HG03045 (cell line): Measurements from ENCODE around the gene PELI1.
"Not testable (repeated sequence)": the region's sequence is repeated elsewhere in the genome, so short reads cannot be mapped to it uniquely, and the experiment has no call there.

Experiments used
- ATAC-seq: cut with Tn5 transposase; IDR thresholded peaks from one replicate; pipeline ENCODE4 v1.9.1; 2021; ENCODE audit warnings: mild to moderate bottlenecking, moderate library complexity; ENCODE audit not compliant: unreplicated experiment

Gene PELI1

DNA sequence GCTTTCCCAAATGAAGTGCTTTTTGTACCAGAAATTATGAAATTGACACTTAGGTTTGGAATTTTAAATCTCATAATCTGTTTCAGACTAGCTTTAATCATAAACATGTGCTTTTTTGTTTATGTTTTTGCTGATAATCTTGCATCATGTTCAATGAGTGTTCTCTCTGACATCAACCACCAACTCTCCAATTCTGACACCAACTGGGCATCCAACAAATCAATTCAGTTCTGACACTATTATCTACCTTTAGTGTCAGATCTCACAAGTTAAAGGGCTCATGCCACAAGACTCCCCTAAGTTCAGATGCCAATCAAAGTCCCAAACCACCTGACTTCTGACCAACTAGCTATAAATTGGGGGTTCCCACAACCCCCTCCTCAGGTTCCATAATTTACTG, 19.6 kb downstream of the PELI1 start:
- no peak for ATAC-seq

DNA sequence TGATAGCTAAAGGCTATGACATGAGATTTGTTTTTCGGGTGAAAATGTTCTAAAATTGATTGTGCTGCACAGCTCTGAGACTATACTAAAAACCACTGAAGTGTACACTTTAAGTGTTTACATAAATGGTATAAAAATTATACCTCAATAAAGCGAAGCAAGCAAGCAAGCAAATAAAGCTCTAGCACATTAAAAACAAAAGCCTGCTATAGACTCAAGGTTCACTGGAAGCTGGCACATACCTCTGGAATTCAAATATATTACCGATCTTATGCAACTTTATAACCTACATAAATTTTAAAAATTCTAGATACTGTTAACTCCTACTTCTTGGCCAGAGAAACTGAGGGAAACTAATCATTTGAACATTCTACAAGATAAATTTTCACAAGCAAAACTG, 20.1 kb downstream of the PELI1 start:
- ATAC-seq = no peak

DNA sequence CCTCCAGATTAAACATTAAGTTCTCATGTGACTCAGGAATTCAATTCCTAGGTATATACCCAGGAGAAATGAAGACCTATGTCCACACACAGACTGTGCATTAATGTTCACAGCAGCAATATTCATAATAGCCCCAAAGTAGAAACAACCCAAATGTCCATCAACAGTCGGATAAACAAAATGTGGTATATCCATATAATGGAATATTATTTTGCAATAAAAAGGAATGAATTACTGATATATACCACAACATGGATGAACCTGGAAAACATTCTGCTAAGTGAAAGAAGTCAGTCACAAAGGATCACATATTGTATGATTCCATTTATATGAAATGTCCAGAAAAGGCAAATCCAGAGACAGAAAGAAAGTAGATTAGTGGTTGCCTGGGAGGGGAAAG, 20.5 kb downstream of the PELI1 start:
- ATAC-seq = no peak

DNA sequence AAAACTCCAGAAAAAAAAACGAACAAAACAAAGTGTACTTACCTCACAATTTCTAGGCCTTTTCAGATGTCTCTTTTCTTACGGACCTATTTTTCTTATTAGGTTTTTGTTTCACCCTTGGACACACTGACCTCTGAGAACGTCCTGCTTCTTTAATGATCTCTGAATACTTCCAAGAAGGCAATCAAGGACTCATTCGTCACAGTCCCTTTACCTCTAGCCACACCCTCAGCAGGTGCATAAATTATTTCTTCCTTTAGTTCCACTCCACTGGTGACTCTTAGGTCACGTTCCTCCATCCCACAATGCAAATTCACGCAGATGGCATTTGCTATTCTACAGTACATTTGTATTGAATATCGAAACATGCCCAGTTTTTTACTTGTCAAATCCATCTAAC, 21.9 kb downstream of the PELI1 start:
- ATAC-seq = no peak

DNA sequence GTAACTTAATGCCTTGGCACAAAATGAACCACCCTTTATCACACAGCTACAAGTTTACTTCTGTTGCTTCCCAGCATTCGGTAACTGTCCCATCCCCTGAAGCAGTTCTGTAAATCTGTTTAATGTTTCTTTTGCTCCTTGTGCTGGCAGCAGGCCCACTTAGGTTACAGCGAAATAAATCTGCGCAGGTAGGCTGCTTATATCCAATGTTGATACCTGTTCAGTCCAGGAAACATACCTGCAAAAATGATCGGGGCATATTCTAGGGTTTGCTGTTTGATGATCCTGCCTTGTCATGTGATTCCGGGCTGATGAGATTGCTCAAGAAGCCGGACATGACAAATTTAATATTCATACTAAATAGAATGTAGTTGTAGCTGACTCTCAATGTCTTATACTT, 23.3 kb downstream of the PELI1 start:
- ATAC-seq = no peak

DNA sequence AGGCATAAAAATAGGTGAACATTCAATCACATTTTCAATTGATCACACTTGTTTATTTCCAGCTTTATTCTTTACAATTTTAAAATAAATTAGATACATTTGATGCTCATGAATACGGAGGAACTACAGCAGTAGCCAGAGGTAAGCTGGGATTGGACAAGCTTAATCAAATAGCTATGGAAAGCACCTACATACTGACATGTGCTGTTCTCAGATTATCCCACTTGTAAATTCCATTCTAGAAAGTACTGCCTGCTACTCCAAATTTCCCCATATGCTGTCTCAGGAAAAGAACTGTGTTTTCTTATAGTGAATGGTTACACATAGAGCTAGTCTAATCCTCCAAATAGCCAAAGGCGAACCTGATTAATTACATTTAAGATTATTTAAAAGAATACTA, 24.2 kb downstream of the PELI1 start:
- ATAC-seq = no peak

DNA sequence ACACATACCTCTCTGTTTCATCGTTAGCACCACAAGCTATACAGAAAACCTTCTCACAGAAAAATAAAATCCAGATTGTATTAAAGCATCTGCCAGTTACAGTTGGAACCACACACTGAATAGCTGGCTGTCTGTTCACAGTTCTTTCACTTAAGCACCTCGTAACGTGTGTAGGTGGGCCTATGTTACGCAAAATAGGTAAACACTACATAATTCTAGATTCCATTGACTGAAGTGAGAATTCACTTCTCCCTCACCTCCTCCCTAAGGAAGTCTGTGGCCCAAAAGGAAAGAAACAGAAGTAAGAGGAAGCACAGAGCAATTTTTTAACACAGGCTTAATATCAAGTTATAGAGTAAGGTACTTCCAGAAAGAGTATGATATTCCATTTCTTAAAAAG, 24.9 kb downstream of the PELI1 start:
- no peak for ATAC-seq

DNA sequence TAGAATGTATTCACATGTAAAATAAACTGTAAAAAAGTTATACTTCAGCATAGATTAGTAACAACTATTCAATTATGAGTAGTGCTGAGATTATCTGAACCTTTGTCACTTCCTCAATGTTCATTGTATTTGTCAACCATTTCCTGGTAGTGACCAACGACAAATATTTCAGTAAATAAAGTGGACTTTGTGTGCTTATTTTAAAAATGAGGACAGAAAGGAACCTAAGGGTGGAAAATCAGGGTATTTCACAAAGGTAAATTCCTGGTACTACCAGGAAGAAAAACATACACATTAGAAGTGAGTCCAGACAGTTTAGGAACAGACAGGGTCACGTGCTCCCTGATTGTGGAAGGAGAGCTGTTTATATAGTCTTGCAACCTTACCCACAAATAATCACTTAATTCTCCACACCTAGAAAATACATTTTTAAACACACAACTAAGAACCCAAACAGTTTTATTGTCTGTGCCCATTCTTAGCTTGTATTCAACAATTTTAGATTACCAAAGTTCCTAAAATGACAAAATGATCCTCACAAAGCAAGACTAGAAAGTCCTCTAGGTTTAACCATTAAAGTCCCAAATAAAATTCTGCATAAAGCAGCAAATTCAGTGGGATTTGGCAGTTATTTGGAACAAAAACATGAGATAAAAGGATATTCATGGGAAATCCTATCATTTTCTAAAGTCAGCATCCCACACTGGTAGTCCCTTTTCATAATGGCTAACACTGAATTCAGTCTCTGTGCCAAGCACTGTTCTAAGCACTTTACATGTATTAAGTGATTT, 28.2 kb downstream of the PELI1 start:
- ATAC-seq = no peak

DNA sequence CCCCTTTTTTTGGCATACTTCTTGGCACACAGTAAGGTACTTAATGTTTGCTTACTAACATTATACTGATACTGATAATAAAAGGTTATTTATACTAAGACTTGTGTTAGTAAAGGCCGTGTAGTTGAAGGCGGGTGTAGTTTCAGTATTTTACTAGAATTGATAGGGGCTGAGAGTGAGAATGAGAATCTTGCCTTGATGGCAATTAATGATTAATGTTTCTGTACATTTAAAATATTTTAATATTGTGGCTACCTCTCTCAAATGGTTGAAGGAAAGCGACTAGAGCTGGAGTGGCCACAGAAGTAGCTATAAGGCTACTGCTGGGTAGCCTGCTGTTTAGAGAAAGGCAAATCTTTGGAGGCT, 29.3 kb downstream of the PELI1 start:
- no peak for ATAC-seq

DNA sequence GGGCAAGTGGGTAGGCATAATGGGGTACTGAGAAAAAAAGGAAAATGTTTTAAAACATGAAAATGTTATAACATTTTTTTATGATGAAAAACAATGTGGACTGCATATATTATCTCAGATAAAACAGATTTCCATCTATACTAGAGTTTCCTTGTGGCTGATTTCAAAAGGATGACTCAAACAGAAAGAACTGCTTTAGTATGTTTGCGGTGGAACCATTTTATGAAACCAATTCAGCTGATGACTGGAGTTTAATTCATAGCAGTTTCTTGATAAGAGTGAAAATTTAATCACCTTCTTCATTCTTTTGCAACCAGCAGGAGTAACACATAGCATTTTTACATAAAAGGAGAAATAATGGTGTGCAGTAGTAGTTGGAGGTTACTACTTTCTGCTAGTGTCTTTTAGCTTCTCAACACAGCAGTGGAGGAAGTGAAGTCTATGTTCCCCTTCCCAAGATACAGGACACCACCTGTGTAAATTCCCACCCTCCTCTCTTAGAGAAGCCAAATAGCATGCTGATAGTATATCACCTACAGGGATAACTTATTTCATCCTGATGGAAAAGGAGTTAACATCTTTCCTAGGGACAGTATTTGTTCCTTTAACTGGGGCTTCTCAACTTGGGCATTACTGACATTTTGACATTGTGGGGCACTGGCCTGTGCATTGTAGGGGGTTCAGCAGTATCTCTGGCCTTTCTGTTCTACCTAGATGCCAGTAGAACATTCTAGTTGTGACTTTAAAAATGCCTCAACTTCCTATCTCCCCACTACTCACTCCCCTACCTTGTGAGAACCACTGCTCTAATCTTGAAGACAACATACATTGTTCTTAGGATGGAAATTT, 29.9 kb downstream of the PELI1 start:
- no peak for ATAC-seq

DNA sequence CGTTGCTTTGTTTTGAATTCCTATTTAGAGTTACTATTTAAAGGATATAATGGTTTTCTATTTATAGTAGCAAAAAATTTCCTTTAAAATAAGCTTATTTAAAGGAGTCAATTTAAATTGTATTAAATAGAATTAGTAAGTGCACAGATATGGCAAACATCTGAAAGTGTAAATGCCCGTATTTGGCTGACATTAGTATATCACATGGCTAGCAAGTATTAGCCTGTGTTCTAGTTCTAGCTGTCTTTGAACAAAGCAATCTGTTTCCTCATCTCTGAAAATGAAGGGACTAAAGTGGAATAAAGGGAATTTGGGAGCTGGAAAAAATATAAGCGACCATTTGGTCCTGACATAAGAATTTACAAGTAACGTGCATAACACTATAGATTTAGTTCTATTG, 32.2 kb downstream of the PELI1 start:
- ATAC-seq = no peak

DNA sequence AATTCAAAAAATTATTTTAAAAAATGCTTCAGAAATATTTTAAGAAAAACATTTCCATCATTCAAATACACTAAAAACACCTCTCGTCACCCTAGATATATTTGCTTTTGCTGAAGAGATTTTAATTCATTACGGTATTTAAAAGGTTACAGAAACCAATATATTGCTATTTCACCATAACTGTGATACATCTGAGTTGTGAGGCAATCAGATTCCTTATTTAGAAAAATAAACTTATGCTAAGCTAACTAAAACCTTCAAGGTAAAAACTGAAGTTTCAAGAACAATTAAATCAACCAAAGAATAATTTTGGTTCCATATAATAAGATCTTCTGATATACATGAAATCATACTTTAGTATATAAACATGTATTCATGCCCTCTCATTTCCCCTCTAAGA, 32.8 kb downstream of the PELI1 start:
- no peak for ATAC-seq

DNA sequence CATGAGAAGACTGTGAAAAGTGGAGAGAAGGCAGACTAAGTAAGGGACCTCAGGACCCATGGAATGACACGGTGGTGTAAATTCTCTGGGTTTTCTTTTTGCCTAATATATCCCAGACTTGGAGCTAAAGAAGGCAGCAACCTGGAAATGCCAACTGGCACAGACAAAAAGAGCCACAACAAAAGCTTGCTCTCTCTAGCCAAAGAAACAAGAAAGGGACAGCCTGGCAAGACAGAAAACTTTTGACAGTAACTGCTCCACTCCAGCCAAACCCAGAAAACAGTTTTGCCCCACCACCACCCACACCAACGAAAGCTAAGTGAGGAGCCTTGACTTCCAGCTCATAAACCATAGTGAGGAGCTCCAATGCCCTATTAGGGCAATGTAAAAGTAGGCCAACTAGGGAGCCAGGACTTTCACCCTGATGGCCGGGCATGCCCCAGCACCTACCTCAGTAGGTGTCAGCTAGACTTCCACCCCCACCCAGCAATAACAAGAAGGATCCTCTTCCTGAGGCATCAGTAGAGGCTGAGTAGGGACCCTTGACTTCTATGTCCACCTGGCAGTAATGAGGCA, 35.5 kb downstream of the PELI1 start:
- no peak for ATAC-seq

DNA sequence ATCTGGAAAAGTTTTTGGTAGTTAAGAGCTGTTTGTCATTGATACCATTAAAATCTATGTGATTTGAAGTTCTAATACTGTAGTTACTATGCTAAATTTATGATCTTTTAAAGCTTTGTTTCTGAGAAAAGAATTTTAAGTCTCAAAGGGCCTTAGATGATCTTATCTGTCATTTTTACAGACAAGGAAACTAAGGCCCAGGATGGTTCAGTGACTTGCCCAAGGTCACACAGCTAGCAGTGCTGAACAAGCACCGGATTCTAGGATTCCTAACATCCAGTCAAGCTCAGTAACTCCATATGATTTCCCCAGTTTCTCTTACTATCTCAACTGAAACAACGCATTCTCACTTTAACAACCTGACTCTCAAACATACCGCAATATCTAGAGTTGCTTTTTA, 37.7 kb downstream of the PELI1 start:
- no peak for ATAC-seq

DNA sequence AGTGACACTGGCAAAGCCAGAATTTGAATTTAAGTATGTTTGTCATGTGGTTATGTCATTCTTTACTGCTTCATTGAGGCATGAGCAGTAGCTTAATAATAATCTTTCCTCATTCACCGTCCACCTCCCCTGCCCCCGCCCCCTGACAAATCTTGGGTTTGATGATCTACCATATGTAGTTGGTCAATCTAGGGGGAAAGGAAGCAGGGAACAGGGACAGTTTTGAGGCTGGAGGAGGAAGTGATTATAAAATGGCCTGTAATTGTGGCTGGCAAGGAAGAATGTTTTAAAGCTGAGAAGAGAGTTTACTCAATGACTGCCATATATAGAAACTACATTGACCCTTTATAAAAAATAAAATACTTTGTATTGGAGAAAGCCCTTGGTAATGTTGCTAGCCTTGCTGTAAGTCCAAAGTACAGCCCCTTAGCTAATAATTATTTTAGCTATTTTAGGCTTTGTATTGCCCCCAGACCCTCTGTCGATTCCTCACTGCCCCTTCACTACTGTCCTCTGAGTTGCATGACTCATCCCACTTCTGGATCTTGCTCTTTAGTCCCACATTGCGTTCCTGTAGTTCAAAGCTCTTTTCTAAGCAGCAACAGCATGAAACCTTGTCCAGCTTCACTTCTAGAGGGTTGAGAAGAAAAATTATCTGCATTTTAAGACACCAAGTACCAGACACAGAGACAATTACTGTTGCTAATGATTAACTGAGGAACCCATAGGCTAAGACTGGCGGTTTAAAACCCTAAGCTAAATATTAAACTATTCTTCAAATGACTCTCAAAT, 38.4 kb downstream of the PELI1 start:
- ATAC-seq = no peak

DNA sequence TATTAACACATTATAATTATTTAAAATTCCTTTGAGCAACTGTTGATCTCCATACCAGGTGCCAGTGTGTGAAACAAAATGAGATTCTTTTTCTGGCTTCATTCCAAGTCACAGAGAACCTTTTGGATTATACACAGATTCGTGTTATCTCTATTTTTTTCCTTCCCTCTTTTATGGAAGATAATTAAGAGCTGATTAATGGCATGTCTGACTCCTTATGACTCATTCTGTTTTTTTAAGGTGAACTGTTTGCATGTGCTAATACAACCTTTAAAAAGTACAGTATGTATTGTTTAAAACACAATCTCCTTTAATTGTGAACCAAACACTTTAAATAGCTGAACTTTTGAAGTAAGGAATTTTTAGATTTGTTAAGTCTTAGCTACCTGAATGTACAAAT, 39.3 kb downstream of the PELI1 start:
- no peak for ATAC-seq

DNA sequence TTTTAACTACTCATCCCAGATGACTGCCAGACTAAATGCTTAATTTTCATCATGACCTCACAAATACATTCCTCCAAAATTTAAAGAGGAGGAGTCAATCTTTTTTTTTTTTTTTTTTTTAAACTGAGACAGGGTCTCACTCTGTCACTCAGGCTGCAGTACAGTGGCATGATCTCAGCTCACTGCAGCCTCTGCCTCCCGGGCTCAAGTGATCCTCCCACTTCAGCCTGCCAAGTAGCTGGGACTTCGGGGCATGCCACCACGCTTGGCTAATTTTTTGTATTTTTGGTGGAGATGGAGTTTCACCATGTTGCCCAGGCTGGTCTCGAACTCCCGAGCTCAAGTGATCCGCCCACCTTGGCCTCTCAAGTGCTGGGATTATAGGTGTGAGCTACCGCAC, 41.5 kb downstream of the PELI1 start:
- not testable (repeated sequence) for ATAC-seq

DNA sequence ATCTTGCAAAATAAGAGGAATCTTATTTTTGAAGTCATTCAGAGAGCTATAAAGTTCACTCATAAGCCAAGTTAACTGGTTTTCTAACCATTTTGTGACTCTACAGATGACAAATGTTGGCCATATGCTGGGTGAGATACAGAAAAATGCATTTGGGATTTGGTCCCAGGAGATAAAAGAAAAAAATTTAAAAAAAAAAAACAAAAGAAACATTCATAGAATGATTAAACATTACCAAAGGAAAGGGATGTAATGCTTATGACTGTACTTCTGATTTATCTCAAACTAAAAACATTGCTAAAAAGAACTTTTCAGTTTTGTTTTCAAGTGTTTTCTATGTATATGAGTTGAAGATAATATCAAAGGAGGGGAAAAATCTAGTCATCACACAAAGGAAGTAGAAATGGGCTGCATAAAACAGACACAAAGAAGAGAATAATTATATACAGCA, 43.1 kb downstream of the PELI1 start:
- ATAC-seq = no peak

DNA sequence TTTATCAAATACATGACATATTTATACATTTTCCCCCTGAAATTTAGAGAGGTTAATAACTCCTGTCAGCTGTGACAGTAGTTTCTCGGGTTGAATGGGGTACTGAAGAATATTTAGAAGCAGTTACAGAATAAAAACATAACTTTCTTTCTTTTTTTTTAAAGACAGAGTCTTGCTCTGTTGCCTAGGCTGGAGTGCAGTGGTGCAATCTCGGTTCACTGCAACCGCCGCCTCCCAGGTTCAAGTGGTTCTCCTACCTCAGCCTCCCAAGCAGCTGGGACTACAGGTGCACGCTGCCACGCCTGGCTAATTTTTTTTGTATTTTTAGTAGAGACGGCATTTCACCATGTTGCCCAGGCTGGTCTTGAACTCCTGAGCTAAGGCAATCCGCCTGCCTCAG, 43.6 kb downstream of the PELI1 start:
- not testable (repeated sequence) for ATAC-seq

DNA sequence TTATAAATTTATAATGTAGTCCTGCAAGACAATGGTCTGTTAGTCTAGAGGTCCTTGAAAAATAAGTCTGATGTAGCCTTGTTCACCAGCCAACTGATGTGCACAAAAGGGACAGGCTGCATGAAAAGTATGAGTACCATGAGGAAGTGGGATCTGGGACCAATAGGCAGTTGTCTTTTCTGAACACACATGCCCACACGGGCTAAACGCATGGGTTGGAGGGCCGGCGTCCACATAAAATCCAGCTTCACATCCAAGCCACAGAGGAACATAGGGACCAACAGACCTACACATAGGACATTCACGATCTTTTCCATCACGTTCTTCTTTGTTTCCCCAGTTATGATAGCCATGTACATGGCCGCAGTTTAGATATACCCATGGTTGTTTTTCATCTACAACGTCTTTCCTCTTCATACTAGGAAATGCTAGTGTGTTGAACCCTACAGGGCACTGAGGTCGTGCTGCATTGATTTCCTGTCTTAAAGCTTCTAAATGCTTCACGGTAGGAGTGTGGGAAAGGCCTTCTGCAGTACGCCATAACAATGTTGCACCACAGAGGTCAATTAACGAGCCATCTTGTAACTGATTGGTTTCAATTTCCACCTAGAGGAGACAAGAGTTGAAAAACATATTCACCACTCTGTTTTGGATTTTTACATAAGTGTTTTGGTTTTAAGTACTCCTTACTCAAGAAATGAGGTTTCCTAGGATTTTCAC, 49.4 kb downstream of the PELI1 start:
- ATAC-seq = no peak

DNA sequence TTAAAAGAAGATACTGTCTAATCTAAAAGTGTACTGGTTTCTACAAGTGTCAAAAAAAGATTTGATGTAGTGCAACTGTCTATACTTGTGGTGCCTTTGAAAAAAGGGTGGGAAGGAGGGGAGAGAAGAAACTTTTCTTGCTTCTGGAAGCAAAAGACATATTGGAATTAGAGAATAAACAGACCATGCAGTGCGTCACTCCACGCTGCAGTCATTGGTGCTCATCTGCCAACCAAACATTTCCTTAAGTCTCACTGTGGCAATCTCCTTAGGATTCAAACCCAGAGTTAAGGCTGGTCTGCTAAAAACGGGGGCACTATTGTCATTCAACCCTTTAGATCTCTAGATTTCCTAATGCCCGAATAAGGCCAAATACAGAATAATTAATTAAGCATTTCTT, 50.9 kb downstream of the PELI1 start:
- no peak for ATAC-seq
